Occipital lobe (tissue), 2 donors: ENCODE results near the gene GRHL1. TPM values are rescaled to one million over a fixed set of nuclear protein-coding genes. Genes with fewer than 3 reads are reported as not detected.

ENCODE experiments used
- DNase-seq: peaks from one replicate; lab custom pipeline; 2025; lab: John Stamatoyannopoulos, UW
- total RNA-seq: library from RNA; depleted of rRNA; stranded (reverse); fragments of >200 nt; gene quantifications from one replicate; pipeline ENCODE4 v1.2.3, GENCODE V29; 2014

GRHL1 gene
- total RNA-seq, 1 donor from 2014 or later: 4.1 TPM

DNA sequence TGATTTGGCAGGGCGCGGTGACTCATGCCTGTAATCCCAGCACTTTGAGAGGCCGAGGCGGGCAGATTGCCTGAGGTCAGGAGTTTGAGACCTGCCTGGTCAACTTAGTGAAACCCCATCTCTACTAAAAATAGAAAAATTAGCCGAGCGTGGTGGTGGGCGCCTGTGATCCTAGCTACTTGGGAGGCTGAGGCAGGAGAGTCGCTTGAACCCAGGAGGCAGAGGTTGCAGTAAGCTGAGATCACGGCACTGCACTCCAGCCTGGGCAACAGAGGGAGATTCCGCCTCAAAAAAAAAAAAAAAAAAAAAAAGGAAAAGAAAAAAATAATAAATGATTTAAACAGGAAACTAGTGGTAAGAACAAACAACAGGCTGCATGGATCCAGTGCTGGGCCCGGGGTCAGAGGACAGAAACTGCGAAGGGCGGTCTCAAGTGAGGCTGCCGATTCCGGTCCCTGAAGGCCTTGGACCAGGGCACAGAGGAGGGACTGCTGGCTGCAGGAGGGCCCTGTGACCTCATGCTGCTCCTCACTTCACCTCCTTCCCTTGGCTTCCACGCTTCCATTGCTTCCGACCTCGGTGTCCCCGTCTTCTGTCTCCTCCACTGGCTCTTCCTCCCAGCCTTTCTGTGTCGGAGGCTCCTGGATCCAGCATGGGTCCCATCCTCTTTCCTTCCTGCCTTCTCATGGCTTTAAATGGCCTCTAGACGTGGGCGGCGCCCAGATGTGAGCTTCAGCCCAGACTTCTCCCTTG, 2.1 kb upstream of the GRHL1 start:
- no peak for DNase-seq

DNA sequence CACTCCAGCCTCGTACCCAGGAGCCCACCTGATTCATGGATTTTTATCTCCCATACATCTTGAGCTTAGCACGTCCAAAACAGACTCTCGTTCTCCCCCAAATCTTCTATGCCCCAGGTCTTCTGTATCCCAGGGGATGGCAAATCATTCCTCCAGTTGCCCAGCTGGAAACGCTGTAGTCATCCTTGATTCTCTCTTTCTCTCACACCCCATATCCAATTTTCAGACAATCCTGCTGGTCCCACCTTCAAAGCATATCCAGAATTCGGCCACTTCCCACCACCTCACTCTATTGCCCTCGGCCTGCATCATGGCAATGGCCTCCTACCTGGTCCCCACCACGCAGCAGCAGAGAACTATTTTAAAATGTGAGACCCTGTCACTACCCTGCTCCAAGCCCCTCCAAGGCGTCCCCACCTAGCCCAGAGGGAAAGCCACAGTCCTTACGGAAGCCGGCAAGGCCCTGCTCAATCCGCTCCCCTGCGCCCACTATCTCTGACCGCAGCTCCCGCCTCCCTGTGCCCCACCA, 1.4 kb upstream of the GRHL1 start:
- no peak for DNase-seq

- DNase-seq: no peak
Observed at GRCh38 chr2:9950521-9951271, 797 bp upstream of the GRHL1 start.

DNA sequence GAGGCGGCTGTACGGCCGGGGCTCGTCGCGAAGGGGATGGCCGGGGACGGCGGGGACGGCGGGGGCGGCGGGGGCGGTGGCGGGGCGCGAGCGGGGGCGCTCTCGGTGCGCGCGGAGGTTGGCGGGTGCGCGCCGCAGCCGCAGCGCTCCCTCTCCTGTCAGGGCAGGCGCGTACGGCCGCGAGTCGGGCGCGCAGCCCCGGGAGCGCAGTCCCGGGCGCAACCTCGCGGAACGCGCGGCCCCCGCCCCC, 296 bp upstream of the GRHL1 start:
- DNase-seq: no peak

DNA sequence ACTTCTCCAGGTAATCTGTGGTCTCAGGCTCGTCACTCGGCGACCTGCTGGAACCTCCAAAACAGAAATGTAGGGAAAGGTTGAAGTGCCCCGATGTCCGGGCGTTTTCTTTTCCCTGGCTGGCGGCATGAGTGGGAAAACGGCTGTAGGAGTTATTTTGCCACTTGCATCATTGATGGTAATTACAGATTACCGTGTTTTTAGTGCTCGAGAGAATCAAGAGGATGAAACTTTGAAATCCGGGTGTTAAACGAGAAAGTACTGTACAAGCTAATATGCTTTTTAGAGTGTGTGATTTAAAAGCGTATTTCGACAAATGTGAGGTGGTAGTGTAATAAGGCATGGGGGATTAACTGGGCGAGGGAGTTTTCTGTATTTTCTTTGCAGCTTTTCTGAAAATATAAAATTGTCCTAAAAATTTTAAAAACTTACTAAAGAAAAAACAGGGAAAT, 819 bp downstream of the GRHL1 start:
- DNase-seq: no peak

- no peak for DNase-seq
Observed at GRCh38 chr2:9952856-9953503, 1.5 kb downstream of the GRHL1 start.

GRCh38 chr2:9954136-9954535, 2.6 kb downstream of the GRHL1 start:
- DNase-seq: no peak

DNA sequence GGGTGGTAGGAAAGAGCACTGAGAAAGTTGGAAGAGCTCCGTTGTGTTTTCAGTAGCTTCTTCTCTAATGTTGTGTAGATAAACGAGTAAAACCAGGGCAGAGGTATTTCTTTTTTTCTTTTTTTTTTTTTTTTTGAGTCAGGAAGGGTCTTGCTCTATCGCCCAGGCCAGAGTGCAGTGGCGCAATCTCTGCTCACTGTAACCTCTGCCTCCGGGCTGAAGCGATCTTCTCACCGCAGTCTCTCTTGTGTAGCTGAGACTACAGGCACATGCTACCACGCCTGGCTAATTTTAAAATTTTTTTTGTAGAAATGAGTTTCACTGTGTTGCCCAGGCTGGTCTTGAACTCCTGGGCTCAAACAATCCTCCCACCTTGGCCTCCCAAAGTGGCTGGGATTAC, 6.6 kb downstream of the GRHL1 start:
- no peak for DNase-seq

- no peak for DNase-seq
Observed at GRCh38 chr2:9959262-9959661, 7.8 kb downstream of the GRHL1 start.

GRCh38 chr2:9961013-9961412, 9.5 kb downstream of the GRHL1 start:
- no peak for DNase-seq

- DNase-seq: no peak
Observed at GRCh38 chr2:9964334-9964980, 13.0 kb downstream of the GRHL1 start.

- no peak for DNase-seq
Observed at GRCh38 chr2:9965119-9965822, 13.8 kb downstream of the GRHL1 start.

GRCh38 chr2:9966491-9967022, 15.1 kb downstream of the GRHL1 start:
- DNase-seq: no peak

DNA sequence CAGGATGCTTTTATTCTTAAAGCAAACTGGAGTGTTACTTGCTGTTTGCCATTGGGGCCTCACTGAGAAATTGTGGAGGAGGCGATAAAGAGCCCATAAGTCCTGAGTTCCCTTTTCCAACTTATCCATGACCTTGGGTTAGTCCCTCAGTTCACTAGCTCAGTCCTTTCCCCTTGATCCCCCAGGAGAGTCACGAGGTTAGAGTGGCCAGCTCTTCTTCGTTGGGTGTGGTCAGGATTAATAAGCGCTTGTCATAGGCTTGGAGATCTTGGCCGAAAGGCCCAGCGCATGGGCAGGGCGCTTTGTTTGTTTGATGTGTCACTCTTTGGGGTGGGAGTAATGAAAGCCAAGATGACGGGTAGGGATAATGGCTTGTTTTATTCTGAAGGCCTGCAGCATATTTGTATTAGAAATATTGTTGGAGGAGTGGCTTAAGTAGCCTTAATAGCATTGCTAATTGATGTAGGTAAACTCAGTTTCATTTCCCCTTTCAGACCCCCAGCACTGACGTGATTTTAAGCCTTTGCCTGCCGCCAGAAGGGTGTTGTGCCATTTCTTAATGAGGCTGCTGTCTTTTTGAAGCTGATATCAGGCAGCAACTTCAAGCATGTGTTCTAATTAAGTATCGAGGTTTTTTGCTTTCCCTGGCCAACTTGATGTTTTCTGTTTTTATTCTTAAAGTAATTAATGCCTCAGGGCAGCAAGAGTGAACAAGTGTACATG, 15.7 kb downstream of the GRHL1 start:
- no peak for DNase-seq

- no peak for DNase-seq
Observed at GRCh38 chr2:9968553-9969497, 17.3 kb downstream of the GRHL1 start.

DNA sequence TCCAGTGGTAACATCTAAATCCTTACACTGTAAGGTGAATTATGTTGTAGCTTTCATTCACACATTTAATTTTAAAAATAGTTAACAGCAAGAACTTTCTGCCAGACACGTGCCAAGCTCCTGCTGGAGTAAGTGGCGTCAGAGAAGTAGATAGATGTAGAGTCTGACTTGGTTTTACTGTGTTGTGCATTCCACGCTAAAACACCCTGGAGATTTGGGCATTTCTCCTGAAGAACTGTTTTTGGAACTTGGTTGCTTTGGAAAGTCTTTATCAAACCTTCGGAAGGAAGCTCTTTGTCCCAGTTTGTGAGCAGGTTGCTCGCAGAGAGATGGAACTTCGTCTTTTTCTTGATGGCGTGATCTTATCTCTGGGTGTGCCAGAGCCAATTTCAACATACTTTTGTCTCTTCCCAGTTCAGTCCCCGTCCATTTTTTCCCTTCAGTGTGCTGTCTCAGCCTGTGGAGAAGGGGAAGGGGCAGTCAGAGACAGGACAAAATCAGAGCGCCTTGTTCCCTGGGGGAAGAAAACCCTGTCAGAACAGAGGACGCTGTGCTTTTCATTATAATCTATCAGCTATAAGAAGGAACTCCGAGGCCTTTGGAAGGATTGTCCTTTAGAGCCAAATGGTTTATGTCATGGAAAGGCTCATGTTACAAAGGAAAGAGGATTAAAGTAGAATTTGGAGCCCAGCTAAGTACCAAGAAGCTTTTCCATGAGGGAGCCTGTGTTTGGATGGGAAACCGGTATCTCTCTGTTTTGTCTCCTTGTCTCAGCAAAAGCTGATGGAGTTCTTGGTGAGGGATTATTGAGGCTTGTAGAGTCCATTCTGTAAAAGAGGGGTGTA, 18.9 kb downstream of the GRHL1 start:
- DNase-seq: no peak

GRCh38 chr2:9971105-9971818, 19.8 kb downstream of the GRHL1 start:
- DNase-seq: no peak

- DNase-seq: no peak
Observed at GRCh38 chr2:9971890-9972289, 20.4 kb downstream of the GRHL1 start.
